GM19372 (cell line): ENCODE data around the gene SIGMAR1.
"Not testable (repeated sequence)": the region's sequence is repeated elsewhere in the genome, so short reads cannot be mapped to it uniquely, and the experiment has no call there.

Source experiments
- ATAC-seq: cut with Tn5 transposase; IDR thresholded peaks from one replicate; pipeline ENCODE4 v1.9.1; 2021; ENCODE audit warnings: mild to moderate bottlenecking, low read depth, moderate library complexity; ENCODE audit not compliant: unreplicated experiment

SIGMAR1 gene

GRCh38 chr9:34655394-34655793 is 17.8 kb upstream of the SIGMAR1 start:
- no peak for ATAC-seq

GRCh38 chr9:34654323-34655051 is 16.9 kb upstream of the SIGMAR1 start:
- no peak for ATAC-seq

GRCh38 chr9:34653151-34654072 is 15.8 kb upstream of the SIGMAR1 start:
- ATAC-seq, result no peak

- ATAC-seq, result no peak
Observed at GRCh38 chr9:34652602-34653000, 15.0 kb upstream of the SIGMAR1 start.

- ATAC-seq, result no peak
Observed at GRCh38 chr9:34651876-34652601, 14.5 kb upstream of the SIGMAR1 start, which contains the start of gene IL11RA. TSS of gene IL11RA (plus strand) at chr9:34652185. CDS start at chr9:34655218, 3,033 bp downstream.

GRCh38 chr9:34651321-34651720 is 13.7 kb upstream of the SIGMAR1 start:
- ATAC-seq, result no peak

GRCh38 chr9:34650816-34651215 is 13.2 kb upstream of the SIGMAR1 start:
- ATAC-seq, result no peak

GRCh38 chr9:34648673-34649072 is 11.1 kb upstream of the SIGMAR1 start:
- no peak for ATAC-seq

- ATAC-seq, result no peak
Observed at GRCh38 chr9:34647651-34648050, 10.1 kb upstream of the SIGMAR1 start.

- no peak for ATAC-seq
Observed at GRCh38 chr9:34647084-34647403, 9.5 kb upstream of the SIGMAR1 start.

- peak; percentile 82 for ATAC-seq
Observed at GRCh38 chr9:34646211-34647083, 8.9 kb upstream of the SIGMAR1 start, which contains the start of gene GALT. TSS of gene GALT (plus strand) at chr9:34646675. CDS start at chr9:34646705, 30 bp downstream.

GRCh38 chr9:34644766-34645314 is 7.3 kb upstream of the SIGMAR1 start:
- ATAC-seq, result no peak

- no peak for ATAC-seq
Observed at GRCh38 chr9:34642679-34643078, 5.1 kb upstream of the SIGMAR1 start.

GRCh38 chr9:34639322-34639721 is 1.7 kb upstream of the SIGMAR1 start:
- ATAC-seq, result not testable (repeated sequence)

GRCh38 chr9:34638138-34638445 is 505 bp upstream of the SIGMAR1 start:
- ATAC-seq, result no peak

- ATAC-seq, result no peak
Observed at GRCh38 chr9:34636791-34637355, 714 bp downstream of the SIGMAR1 start.

GRCh38 chr9:34635556-34635955 is 2.0 kb downstream of the SIGMAR1 start:
- ATAC-seq, result no peak

GRCh38 chr9:34634551-34635248 is 2.9 kb downstream of the SIGMAR1 start:
- ATAC-seq, result no peak
